ENCODE results near the gene SMARCAL1.

Gene SMARCAL1

DNA sequence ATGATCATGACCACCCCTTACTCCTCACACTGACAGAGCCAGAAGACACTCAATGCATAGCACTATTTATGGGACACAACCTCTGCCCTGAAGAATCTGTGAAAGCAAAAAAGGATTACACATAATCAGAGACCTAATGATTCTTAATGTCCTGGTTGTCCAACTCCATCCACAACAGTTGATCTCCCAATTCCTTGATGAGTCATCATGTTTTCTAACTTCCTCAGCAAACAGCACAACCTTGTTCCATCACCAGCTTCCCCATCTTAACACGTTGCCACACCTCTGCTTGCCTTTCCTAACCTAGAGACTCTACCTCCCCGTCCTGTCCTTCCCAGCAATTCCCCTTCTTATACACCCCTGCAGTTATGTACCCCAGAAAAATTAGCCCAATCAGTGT, 26.8 kb upstream of the SMARCAL1 start:
- no peak for TF ChIP-seq RAD21 (IDR thresholded peaks at IDR 0.05; ENCODE audit: low read depth)
- no peak for TF ChIP-seq FOXM1 (IDR thresholded peaks at IDR 0.05; ENCODE audit: borderline replicate concordance, low read depth)
- TF ChIP-seq CEBPB (IDR thresholded peaks at IDR 0.05), result no peak
- no peak for TF ChIP-seq EGR1 (IDR thresholded peaks at IDR 0.05)
- no peak for TF ChIP-seq YY1 (IDR thresholded peaks at IDR 0.05; ENCODE audit: low read depth)
- no peak for TF ChIP-seq CREB1 (IDR thresholded peaks at IDR 0.05; ENCODE audit: low read depth)
- TF ChIP-seq EP300 (IDR thresholded peaks at IDR 0.05; ENCODE audit: borderline replicate concordance), result no peak
- TF ChIP-seq, protein P1, sequence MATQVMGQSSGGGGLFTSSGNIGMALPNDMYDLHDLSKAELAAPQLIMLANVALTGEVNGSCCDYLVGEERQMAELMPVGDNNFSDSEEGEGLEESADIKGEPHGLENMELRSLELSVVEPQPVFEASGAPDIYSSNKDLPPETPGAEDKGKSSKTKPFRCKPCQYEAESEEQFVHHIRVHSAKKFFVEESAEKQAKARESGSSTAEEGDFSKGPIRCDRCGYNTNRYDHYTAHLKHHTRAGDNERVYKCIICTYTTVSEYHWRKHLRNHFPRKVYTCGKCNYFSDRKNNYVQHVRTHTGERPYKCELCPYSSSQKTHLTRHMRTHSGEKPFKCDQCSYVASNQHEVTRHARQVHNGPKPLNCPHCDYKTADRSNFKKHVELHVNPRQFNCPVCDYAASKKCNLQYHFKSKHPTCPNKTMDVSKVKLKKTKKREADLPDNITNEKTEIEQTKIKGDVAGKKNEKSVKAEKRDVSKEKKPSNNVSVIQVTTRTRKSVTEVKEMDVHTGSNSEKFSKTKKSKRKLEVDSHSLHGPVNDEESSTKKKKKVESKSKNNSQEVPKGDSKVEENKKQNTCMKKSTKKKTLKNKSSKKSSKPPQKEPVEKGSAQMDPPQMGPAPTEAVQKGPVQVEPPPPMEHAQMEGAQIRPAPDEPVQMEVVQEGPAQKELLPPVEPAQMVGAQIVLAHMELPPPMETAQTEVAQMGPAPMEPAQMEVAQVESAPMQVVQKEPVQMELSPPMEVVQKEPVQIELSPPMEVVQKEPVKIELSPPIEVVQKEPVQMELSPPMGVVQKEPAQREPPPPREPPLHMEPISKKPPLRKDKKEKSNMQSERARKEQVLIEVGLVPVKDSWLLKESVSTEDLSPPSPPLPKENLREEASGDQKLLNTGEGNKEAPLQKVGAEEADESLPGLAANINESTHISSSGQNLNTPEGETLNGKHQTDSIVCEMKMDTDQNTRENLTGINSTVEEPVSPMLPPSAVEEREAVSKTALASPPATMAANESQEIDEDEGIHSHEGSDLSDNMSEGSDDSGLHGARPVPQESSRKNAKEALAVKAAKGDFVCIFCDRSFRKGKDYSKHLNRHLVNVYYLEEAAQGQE (IDR thresholded peaks at IDR 0.05; ENCODE audit: low read depth), result no peak
- TF ChIP-seq, protein P2, sequence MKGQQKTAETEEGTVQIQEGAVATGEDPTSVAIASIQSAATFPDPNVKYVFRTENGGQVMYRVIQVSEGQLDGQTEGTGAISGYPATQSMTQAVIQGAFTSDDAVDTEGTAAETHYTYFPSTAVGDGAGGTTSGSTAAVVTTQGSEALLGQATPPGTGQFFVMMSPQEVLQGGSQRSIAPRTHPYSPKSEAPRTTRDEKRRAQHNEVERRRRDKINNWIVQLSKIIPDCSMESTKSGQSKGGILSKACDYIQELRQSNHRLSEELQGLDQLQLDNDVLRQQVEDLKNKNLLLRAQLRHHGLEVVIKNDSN (IDR thresholded peaks at IDR 0.05), result no peak
- TF ChIP-seq TCF12 (IDR thresholded peaks at IDR 0.05; ENCODE audit: low read depth), result no peak
- TF ChIP-seq, protein P3, sequence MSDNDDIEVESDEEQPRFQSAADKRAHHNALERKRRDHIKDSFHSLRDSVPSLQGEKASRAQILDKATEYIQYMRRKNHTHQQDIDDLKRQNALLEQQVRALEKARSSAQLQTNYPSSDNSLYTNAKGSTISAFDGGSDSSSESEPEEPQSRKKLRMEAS (IDR thresholded peaks at IDR 0.05), result no peak
- no peak for TF ChIP-seq TAF1 (IDR thresholded peaks at IDR 0.05; ENCODE audit: low read depth)
- no peak for TF ChIP-seq NFIC (IDR thresholded peaks at IDR 0.05)
- no peak for TF ChIP-seq ZBTB7A (IDR thresholded peaks at IDR 0.05; ENCODE audit: low read depth)
- TF ChIP-seq TEAD4 (IDR thresholded peaks at IDR 0.05), result no peak

DNA sequence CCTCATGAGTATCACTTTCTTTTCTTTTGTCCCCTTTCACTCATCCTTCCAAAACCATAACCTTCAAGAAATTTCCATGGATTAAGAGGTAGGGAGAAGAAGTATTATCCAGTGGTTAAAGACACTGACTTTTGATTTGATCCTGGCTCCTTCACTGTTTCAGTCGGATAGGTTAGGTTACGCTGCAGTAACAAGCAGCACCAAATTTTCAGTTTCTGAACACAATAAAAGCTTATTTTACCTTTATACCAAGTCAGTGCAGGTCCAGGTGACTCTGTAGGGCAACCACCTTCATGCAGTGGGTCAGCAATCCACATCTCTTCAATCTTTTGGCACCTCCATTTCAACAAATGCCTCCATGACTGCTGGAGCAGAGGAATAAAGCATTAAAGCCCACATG, 25.0 kb upstream of the SMARCAL1 start:
- no peak for TF ChIP-seq TAF1 (IDR thresholded peaks at IDR 0.05; ENCODE audit: low read depth)
- no peak for TF ChIP-seq TCF12 (IDR thresholded peaks at IDR 0.05; ENCODE audit: low read depth)
- no peak for TF ChIP-seq NFIC (IDR thresholded peaks at IDR 0.05)
- no peak for TF ChIP-seq EGR1 (IDR thresholded peaks at IDR 0.05)

DNA sequence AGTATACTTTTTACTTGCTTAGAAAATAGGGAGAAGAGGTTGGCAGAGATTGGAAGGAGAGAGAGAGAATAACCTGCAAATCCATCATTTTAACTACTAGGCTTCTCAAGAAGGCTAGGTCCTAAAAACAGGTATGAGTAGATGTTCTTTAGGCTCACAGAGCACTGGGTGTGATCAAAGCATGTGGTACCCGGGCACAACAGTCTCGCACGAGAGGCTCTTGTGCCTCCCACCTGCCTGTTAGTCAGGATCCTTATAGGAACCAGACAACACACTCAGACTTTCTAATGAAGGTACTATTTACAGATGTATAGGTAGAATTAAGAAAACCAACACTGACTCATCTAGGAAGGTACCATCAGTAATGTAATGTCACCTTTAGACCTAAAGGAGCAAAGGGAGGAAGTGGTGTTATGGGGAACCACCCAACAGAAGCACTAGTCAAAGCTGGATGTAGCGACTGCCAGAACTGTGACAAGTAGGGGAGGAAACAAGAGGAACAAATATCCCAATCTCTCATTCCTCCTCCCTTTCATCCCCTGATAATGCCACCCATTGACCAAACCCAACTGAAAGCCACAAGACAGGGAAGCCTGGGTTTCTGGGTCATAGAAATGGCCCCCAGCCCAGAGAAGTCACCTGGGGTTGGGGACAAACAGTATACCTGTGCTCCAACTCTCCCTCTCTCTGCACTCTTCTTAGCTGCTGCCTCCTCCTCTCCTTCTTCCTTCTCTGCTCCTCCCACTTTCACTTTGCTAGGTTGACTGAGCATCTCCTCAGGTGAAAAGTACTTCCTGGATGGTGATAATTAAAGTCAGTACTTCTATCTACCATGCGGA, 24.0 kb upstream of the SMARCAL1 start:
- no peak for TF ChIP-seq TAF1 (IDR thresholded peaks at IDR 0.05; ENCODE audit: low read depth)
- no peak for TF ChIP-seq ZBTB7A (IDR thresholded peaks at IDR 0.05; ENCODE audit: low read depth)
- no peak for TF ChIP-seq EGR1 (IDR thresholded peaks at IDR 0.05)
- TF ChIP-seq, protein P1 (IDR thresholded peaks at IDR 0.05; ENCODE audit: low read depth), result no peak
- TF ChIP-seq EP300 (IDR thresholded peaks at IDR 0.05; ENCODE audit: borderline replicate concordance), result no peak

DNA sequence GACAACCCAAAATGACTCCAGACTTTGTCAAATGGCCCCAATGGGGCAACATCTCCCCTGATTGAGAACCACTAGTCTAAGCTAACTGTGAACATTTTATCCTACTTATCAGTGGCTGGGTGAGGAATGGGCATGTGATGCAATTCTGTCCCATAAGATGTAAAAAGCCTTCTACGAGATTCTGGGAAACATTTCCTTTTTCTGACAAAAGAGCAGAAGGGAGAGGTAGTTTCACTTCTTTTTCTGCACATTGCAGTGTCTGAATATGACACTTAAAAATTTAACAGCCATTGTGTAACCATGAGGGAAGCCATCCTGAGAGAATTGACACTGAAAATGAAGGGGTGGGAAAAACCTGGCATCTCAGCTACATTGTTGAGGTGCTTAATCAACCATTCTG, 22.7 kb upstream of the SMARCAL1 start:
- TF ChIP-seq RAD21 (IDR thresholded peaks at IDR 0.05; ENCODE audit: low read depth) (no peak), FOXM1 (IDR thresholded peaks at IDR 0.05; ENCODE audit: borderline replicate concordance, low read depth) (no peak), NFIC (IDR thresholded peaks at IDR 0.05) (no peak), TAF1 (IDR thresholded peaks at IDR 0.05; ENCODE audit: low read depth) (no peak), CREB1 (IDR thresholded peaks at IDR 0.05; ENCODE audit: low read depth) (no peak), EGR1 (IDR thresholded peaks at IDR 0.05) (no peak), TEAD4 (IDR thresholded peaks at IDR 0.05) (no peak), TCF12 (IDR thresholded peaks at IDR 0.05; ENCODE audit: low read depth) (no peak)
- TF ChIP-seq, protein P3 (IDR thresholded peaks at IDR 0.05), result no peak
- TF ChIP-seq, protein P2 (IDR thresholded peaks at IDR 0.05), result no peak

DNA sequence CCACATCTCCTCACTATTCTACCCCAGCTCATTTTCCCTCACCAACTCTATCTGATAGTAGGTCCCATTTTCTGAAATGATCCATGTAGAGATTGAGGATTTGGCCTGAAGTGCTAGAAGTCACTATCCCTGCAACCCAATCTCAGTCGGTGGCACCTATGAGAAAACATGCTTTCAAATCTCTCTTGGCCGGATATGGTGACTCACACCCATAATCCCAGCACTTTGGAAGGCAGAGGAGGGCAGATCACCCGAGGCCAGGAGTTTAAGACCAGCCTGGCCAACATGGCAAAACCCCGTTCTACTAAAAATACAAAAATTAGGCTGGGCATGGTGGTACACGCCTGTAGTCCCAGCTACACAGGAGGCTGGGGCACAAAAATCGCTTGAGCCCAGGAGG, 20.9 kb upstream of the SMARCAL1 start:
- TF ChIP-seq TEAD4 (IDR thresholded peaks at IDR 0.05) (no peak), TAF1 (IDR thresholded peaks at IDR 0.05; ENCODE audit: low read depth) (no peak), EGR1 (IDR thresholded peaks at IDR 0.05) (no peak), CEBPB (IDR thresholded peaks at IDR 0.05) (no peak), TCF12 (IDR thresholded peaks at IDR 0.05; ENCODE audit: low read depth) (no peak), RAD21 (IDR thresholded peaks at IDR 0.05; ENCODE audit: low read depth) (no peak), YY1 (IDR thresholded peaks at IDR 0.05; ENCODE audit: low read depth) (no peak), CREB1 (IDR thresholded peaks at IDR 0.05; ENCODE audit: low read depth) (no peak), NFIC (IDR thresholded peaks at IDR 0.05) (no peak), EP300 (IDR thresholded peaks at IDR 0.05; ENCODE audit: borderline replicate concordance) (no peak)
- TF ChIP-seq, protein P3 (IDR thresholded peaks at IDR 0.05), result no peak
- TF ChIP-seq, protein P2 (IDR thresholded peaks at IDR 0.05), result no peak

Measured in Ishikawa (cell line).